Muscle of leg (tissue), 11 donors: ENCODE data around the gene SULF2. TPM values are rescaled to one million over a fixed set of nuclear protein-coding genes. Genes with fewer than 3 reads are reported as not detected.

ENCODE experiments used
- DNase-seq: peaks from one replicate; pipeline ENCODE4 v3.0.0; 2013
- H3K27ac ChIP-seq: one replicate; pipeline ENCODE4 v1.5.1; 2013; ENCODE audit warnings: mild to moderate bottlenecking, low read length, control low read depth
- H3K27me3 ChIP-seq: one replicate; pipeline ENCODE4 v1.6.1; 2013; ENCODE audit warnings: low read length; ENCODE audit not compliant: control insufficient read depth, insufficient read depth
- H3K36me3 ChIP-seq: one replicate; pipeline ENCODE4 v1.6.1; 2013; ENCODE audit warnings: low read length; ENCODE audit not compliant: control insufficient read depth, insufficient read depth
- H3K4me1 ChIP-seq: one replicate; pipeline ENCODE4 v1.6.1; 2013; ENCODE audit warnings: low read length; ENCODE audit not compliant: control insufficient read depth, insufficient read depth
- H3K4me3 ChIP-seq: one replicate; pipeline ENCODE4 v1.5.1; 2013; ENCODE audit warnings: low read length, control low read depth
- H3K9me3 ChIP-seq: replicated peaks from 2 replicates; pipeline ENCODE4 v1.6.1; 2013; ENCODE audit warnings: low read depth, low read length; ENCODE audit not compliant: control insufficient read depth
- WGBS: methylation state at CpG from one replicate; pipeline ENCODE4 v1.1.5; 2013; ENCODE audit warnings: missing lambda C conversion rate; ENCODE audit not compliant: insufficient coverage; 5-methylcytosine and 5-hydroxymethylcytosine counted together
- polyA plus RNA-seq, 8 donors: library from polyadenylated mRNA; unstranded; fragments of 120-200 nt; gene quantifications; one replicate each; pipeline versions ENCODE4 v1.2.1 to v1.2.3, GENCODE V29; 2013; ENCODE audit warnings: inconsistent platforms in 1 of 8, low replicate concordance in 1 of 8; ENCODE audit not compliant: insufficient read length in 8 of 8, insufficient read depth in 1 of 8
- total RNA-seq: library from RNA; stranded (reverse); fragments of 120-200 nt; gene quantifications from one replicate; pipeline ENCODE4 v1.2.4, GENCODE V29; 2013

The SULF2 gene
- total and polyA plus RNA-seq, 9 donors, result 31.6 to 121 (median 56.4) TPM

GRCh38 chr20:47818016-47818415, 32.7 kb upstream of the SULF2 start:
- Histone ChIP-seq H3K36me3 (no peaks in the 10 kb centered on the region), H3K9me3 (peaks cover 6% of the 10 kb centered on the region), H3K4me3 (no peak overlapping the region), H3K27ac (no peak overlapping the region), H3K27me3 (peaks cover 25% of the 10 kb centered on the region), H3K4me1 (peaks cover 8% of the 10 kb centered on the region)
- peak; percentile 60 for DNase-seq
- 0% methylated on average over 1 of the region's 3 CpGs for WGBS

GRCh38 chr20:47817573-47817972, 32.3 kb upstream of the SULF2 start:
- peaks cover 6% of the 10 kb centered on the region for H3K9me3 ChIP-seq
- DNase-seq, result no peak
- H3K36me3 ChIP-seq, result no peaks in the 10 kb centered on the region
- WGBS, result 69% methylated on average over 7 of the region's 7 CpGs
- H3K27me3 ChIP-seq, result peaks cover 25% of the 10 kb centered on the region
- H3K27ac ChIP-seq, result no peak overlapping the region
- H3K4me3 ChIP-seq, result no peak overlapping the region
- peaks cover 8% of the 10 kb centered on the region for H3K4me1 ChIP-seq

GRCh38 chr20:47816487-47817451, 31.5 kb upstream of the SULF2 start:
- DNase-seq, result no peak
- H3K27ac ChIP-seq, result no peak overlapping the region
- no peak overlapping the region for H3K4me3 ChIP-seq
- 60% methylated on average over 5 of the region's 5 CpGs for WGBS
- peaks cover 26% of the 10 kb centered on the region for H3K27me3 ChIP-seq
- peaks cover 8% of the 10 kb centered on the region for H3K4me1 ChIP-seq
- no peaks in the 10 kb centered on the region for H3K36me3 ChIP-seq
- peaks cover 6% of the 10 kb centered on the region for H3K9me3 ChIP-seq

- Histone ChIP-seq H3K4me1 (peaks cover 8% of the 10 kb centered on the region), H3K9me3 (peaks cover 6% of the 10 kb centered on the region), H3K27ac (no peak overlapping the region), H3K27me3 (peaks cover 26% of the 10 kb centered on the region), H3K4me3 (no peak overlapping the region), H3K36me3 (no peaks in the 10 kb centered on the region)
- 57% methylated on average over 1 of the region's 5 CpGs for WGBS
- DNase-seq, result no peak
These were observed 30.6 kb upstream of the SULF2 start for GRCh38 chr20:47815866-47816265.

GRCh38 chr20:47815416-47815806, 30.1 kb upstream of the SULF2 start:
- Histone ChIP-seq H3K36me3 (no peaks in the 10 kb centered on the region), H3K9me3 (peaks cover 6% of the 10 kb centered on the region), H3K4me3 (no peak overlapping the region), H3K27me3 (peaks cover 29% of the 10 kb centered on the region), H3K27ac (no peak overlapping the region), H3K4me1 (peaks cover 12% of the 10 kb centered on the region)
- DNase-seq, result no peak
- WGBS, result no CpG with 5 or more reads among the region's 3 CpGs

- Histone ChIP-seq H3K27me3 (peaks cover 34% of the 10 kb centered on the region), H3K36me3 (no peaks in the 10 kb centered on the region), H3K4me3 (no peak overlapping the region), H3K27ac (no peak overlapping the region), H3K4me1 (peaks cover 17% of the 10 kb centered on the region), H3K9me3 (peaks cover 6% of the 10 kb centered on the region)
- DNase-seq, result no peak
- 65% methylated on average over 4 of the region's 4 CpGs for WGBS
These were observed 29.5 kb upstream of the SULF2 start for GRCh38 chr20:47814632-47815415.

- Histone ChIP-seq H3K4me3 (no peak overlapping the region), H3K27ac (no peak overlapping the region), H3K9me3 (peaks cover 6% of the 10 kb centered on the region), H3K4me1 (peaks cover 15% of the 10 kb centered on the region), H3K36me3 (no peaks in the 10 kb centered on the region), H3K27me3 (peaks cover 46% of the 10 kb centered on the region)
- no peak for DNase-seq
- 43% methylated on average over 17 of the region's 18 CpGs for WGBS
These were observed 25.6 kb upstream of the SULF2 start for GRCh38 chr20:47810721-47811347.

GRCh38 chr20:47810116-47810677, 24.9 kb upstream of the SULF2 start:
- WGBS, result 47% methylated on average over 2 of the region's 6 CpGs
- Histone ChIP-seq H3K27me3 (peaks cover 47% of the 10 kb centered on the region), H3K36me3 (no peaks in the 10 kb centered on the region), H3K4me1 (peaks cover 15% of the 10 kb centered on the region), H3K27ac (no peak overlapping the region), H3K9me3 (peaks cover 6% of the 10 kb centered on the region), H3K4me3 (no peak overlapping the region)
- DNase-seq, result peak; percentile 74

GRCh38 chr20:47809161-47809960, 24.1 kb upstream of the SULF2 start:
- WGBS, result 59% methylated on average over 4 of the region's 15 CpGs
- H3K4me1 ChIP-seq, result peaks cover 15% of the 10 kb centered on the region
- H3K27ac ChIP-seq, result no peak overlapping the region
- DNase-seq, result peak; percentile 22
- H3K36me3 ChIP-seq, result no peaks in the 10 kb centered on the region
- H3K27me3 ChIP-seq, result peaks cover 47% of the 10 kb centered on the region
- no peak overlapping the region for H3K4me3 ChIP-seq
- H3K9me3 ChIP-seq, result peaks cover 4% of the 10 kb centered on the region
